Measurements from ENCODE around the gene LMF1.

Gene LMF1

GRCh38 chr16:915546-915945, 55.2 kb downstream of the LMF1 start:
- H3K4me3 ChIP-seq (ENCODE audit: low read depth, low read length), result no peak overlapping the region
- no peak for DNase-seq (ENCODE audit: low read depth)
- TF ChIP-seq CTCF (IDR thresholded peaks at IDR 0.05; ENCODE audit: control insufficient read depth, extremely low read depth, insufficient read depth), result no peak

- no peak overlapping the region for H3K4me3 ChIP-seq (ENCODE audit: low read depth, low read length)
- no peak for DNase-seq (ENCODE audit: low read depth)
- no peak for TF ChIP-seq CTCF (IDR thresholded peaks at IDR 0.05; ENCODE audit: control insufficient read depth, extremely low read depth, insufficient read depth)
These were observed 56.3 kb downstream of the LMF1 start for GRCh38 chr16:914440-914839.

- TF ChIP-seq CTCF (IDR thresholded peaks at IDR 0.05; ENCODE audit: control insufficient read depth, extremely low read depth, insufficient read depth), result no peak
- no peak overlapping the region for H3K4me3 ChIP-seq (ENCODE audit: low read depth, low read length)
- DNase-seq (ENCODE audit: low read depth), result no peak
These were observed 56.9 kb downstream of the LMF1 start for GRCh38 chr16:913817-914439.

- H3K4me3 ChIP-seq (ENCODE audit: low read depth, low read length), result no peak overlapping the region
- DNase-seq (ENCODE audit: low read depth), result no peak
- TF ChIP-seq CTCF (IDR thresholded peaks at IDR 0.05; ENCODE audit: control insufficient read depth, extremely low read depth, insufficient read depth), result no peak
These were observed 57.8 kb downstream of the LMF1 start for GRCh38 chr16:912684-913613.

GRCh38 chr16:912322-912683, 58.5 kb downstream of the LMF1 start:
- DNase-seq (ENCODE audit: low read depth), result no peak
- no peak for TF ChIP-seq CTCF (IDR thresholded peaks at IDR 0.05; ENCODE audit: control insufficient read depth, extremely low read depth, insufficient read depth)
- H3K4me3 ChIP-seq (ENCODE audit: low read depth, low read length), result no peak overlapping the region

- DNase-seq (ENCODE audit: low read depth), result no peak
- no peak for TF ChIP-seq CTCF (IDR thresholded peaks at IDR 0.05; ENCODE audit: control insufficient read depth, extremely low read depth, insufficient read depth)
- no peak overlapping the region for H3K4me3 ChIP-seq (ENCODE audit: low read depth, low read length)
These were observed 59.0 kb downstream of the LMF1 start for GRCh38 chr16:911604-912321.

All from LNCaP clone FGC (cell line).